Effector memory CD4-positive, alpha-beta T cell (primary cell): ENCODE measurements around the gene CNTN4.

Experiments
- DNase-seq, 3 donors: peaks; one replicate each; pipeline ENCODE4 v3.0.0-alpha.2; 2020
- H3K27ac ChIP-seq: 2 replicates; pipeline ENCODE4 v1.7.0; 2013; ENCODE audit warnings: mild to moderate bottlenecking, low read length, moderate library complexity; ENCODE audit not compliant: insufficient read depth, poor library complexity, severe bottlenecking
- H3K27me3 ChIP-seq: replicated peaks from 2 replicates; pipeline ENCODE4 v1.7.0; 2013; ENCODE audit warnings: mild to moderate bottlenecking, low read length; ENCODE audit not compliant: insufficient read depth, control insufficient read depth, poor library complexity, severe bottlenecking
- H3K36me3 ChIP-seq: 2 replicates; pipeline ENCODE4 v1.7.0; 2013; ENCODE audit warnings: mild to moderate bottlenecking, low read length, moderate library complexity; ENCODE audit not compliant: control insufficient read depth, insufficient read depth
- H3K4me1 ChIP-seq: 2 replicates; pipeline ENCODE4 v1.7.0; 2013; ENCODE audit warnings: low read length, mild to moderate bottlenecking; ENCODE audit not compliant: control insufficient read depth, insufficient read depth, poor library complexity, severe bottlenecking
- H3K4me3 ChIP-seq: 2 replicates; pipeline ENCODE4 v1.7.0; 2013; ENCODE audit warnings: low read length, low read depth, mild to moderate bottlenecking; ENCODE audit not compliant: insufficient read depth, poor library complexity, severe bottlenecking
- H3K9me3 ChIP-seq: 2 replicates; pipeline ENCODE4 v1.7.0; 2013; ENCODE audit warnings: mild to moderate bottlenecking, low read length, moderate library complexity; ENCODE audit not compliant: control insufficient read depth

The CNTN4 gene

GRCh38 chr3:2148561-2149340 lies 50.1 kb downstream of the CNTN4 start:
- no peak for DNase-seq
- no peak overlapping the region for H3K4me3 ChIP-seq
- H3K27ac ChIP-seq = no peak overlapping the region
- no peaks in the 10 kb centered on the region for H3K27me3 ChIP-seq
- H3K9me3 ChIP-seq = no peaks in the 10 kb centered on the region
- no peaks in the 10 kb centered on the region for H3K36me3 ChIP-seq
- H3K4me1 ChIP-seq = no peaks in the 10 kb centered on the region

GRCh38 chr3:2153053-2153452 lies 54.4 kb downstream of the CNTN4 start:
- H3K27ac ChIP-seq = no peak overlapping the region
- no peak for DNase-seq
- no peaks in the 10 kb centered on the region for H3K4me1 ChIP-seq
- H3K4me3 ChIP-seq = no peak overlapping the region
- no peaks in the 10 kb centered on the region for H3K9me3 ChIP-seq
- no peaks in the 10 kb centered on the region for H3K27me3 ChIP-seq
- H3K36me3 ChIP-seq = no peaks in the 10 kb centered on the region

DNA sequence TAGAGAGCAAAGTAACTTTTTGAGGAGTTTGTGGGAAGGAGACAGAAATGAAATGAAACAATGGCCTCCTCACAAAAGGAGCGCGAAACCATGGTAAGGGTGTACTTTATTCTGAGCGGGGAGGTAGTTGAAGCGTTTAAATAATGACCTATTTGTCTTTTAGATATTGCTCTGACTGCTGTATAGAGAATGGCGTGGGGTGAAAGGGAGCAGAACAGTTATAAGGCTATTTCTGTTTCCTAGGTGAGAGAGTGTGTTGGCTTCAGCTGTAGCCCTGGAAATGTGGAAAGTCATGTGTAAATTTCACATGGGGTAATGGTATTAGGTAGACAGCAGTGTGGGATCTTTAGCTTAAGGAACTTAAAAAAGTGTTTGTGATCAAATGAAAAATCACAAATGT lies 54.9 kb downstream of the CNTN4 start:
- DNase-seq = no peak
- H3K27me3 ChIP-seq = no peaks in the 10 kb centered on the region
- no peaks in the 10 kb centered on the region for H3K4me1 ChIP-seq

DNA sequence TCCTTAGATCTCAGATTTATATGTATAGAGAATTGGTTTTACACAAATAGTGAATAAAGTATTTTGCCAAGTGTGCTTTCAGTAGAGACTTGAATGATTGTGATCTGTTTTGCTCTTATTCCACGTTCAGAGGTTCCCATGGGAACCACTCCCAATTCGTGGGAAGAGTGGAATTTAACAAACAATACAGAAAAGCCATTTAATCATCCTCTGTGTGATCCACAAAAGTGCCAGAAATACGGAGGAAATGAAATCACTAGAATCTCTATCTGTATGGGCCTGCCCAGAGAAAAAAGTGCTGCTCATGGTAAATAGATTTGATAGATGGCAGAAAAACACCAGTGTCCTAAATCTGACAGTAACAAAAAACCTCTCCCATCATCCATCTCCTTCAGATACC lies 56.0 kb downstream of the CNTN4 start:
- no peaks in the 10 kb centered on the region for H3K36me3 ChIP-seq
- no peaks in the 10 kb centered on the region for H3K9me3 ChIP-seq
- H3K4me3 ChIP-seq = no peak overlapping the region
- no peaks in the 10 kb centered on the region for H3K4me1 ChIP-seq
- H3K27ac ChIP-seq = no peak overlapping the region
- DNase-seq = no peak
- H3K27me3 ChIP-seq = no peaks in the 10 kb centered on the region

More for the DNA sequence above, 54.9 kb downstream of the CNTN4 start:
- H3K27ac ChIP-seq = no peak overlapping the region
- no peaks in the 10 kb centered on the region for H3K9me3 ChIP-seq
- H3K4me3 ChIP-seq = no peak overlapping the region
- no peaks in the 10 kb centered on the region for H3K36me3 ChIP-seq

- DNase-seq = no peak
- H3K27me3 ChIP-seq = no peaks in the 10 kb centered on the region
- H3K36me3 ChIP-seq = no peaks in the 10 kb centered on the region
- no peak overlapping the region for H3K4me3 ChIP-seq
- H3K9me3 ChIP-seq = no peaks in the 10 kb centered on the region
- H3K27ac ChIP-seq = no peak overlapping the region
- H3K4me1 ChIP-seq = no peaks in the 10 kb centered on the region
These were observed 57.7 kb downstream of the CNTN4 start for GRCh38 chr3:2156244-2156847.

GRCh38 chr3:2158828-2159227 lies 60.2 kb downstream of the CNTN4 start:
- Histone ChIP-seq H3K27me3 (no peaks in the 10 kb centered on the region), H3K4me1 (no peaks in the 10 kb centered on the region), H3K4me3 (no peak overlapping the region), H3K36me3 (no peaks in the 10 kb centered on the region), H3K9me3 (no peaks in the 10 kb centered on the region), H3K27ac (no peak overlapping the region)
- DNase-seq = no peak

GRCh38 chr3:2166552-2166951 lies 67.9 kb downstream of the CNTN4 start:
- Histone ChIP-seq H3K9me3 (no peaks in the 10 kb centered on the region), H3K4me1 (no peaks in the 10 kb centered on the region), H3K36me3 (no peaks in the 10 kb centered on the region), H3K27me3 (no peaks in the 10 kb centered on the region), H3K4me3 (no peak overlapping the region), H3K27ac (no peak overlapping the region)
- no peak for DNase-seq

DNA sequence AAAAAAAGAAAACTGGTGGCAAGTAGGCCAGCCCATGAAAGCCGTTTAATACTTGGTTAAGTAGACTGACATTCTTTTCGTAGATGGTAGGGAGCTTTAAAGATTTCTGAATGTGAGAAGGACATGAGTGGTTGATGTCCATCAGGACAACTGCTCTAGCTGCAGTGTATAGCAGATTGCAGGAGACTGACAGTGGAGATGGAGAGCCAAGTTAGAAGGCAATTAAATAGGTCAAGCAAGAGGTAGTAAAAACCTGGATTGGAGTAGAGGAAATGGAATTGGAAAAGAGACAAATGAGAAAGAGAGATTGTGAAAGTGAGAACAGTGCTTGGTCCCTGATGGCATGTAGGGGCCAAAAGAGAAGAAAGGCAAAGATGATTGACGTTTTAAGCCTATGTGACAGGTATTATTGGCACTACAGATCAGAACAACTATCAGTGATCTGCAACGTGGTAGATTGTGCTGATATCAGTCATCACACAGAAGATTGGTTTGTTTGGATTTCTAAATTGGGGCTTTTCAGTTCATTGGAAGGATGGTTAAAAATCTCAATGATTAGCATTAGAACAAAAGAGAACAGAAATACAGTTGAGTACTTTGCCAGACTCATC lies 74.0 kb downstream of the CNTN4 start:
- DNase-seq = no peak
- H3K4me1 ChIP-seq = no peaks in the 10 kb centered on the region
- no peaks in the 10 kb centered on the region for H3K27me3 ChIP-seq
- H3K4me3 ChIP-seq = no peak overlapping the region
- H3K9me3 ChIP-seq = no peaks in the 10 kb centered on the region
- no peak overlapping the region for H3K27ac ChIP-seq
- H3K36me3 ChIP-seq = no peaks in the 10 kb centered on the region

DNA sequence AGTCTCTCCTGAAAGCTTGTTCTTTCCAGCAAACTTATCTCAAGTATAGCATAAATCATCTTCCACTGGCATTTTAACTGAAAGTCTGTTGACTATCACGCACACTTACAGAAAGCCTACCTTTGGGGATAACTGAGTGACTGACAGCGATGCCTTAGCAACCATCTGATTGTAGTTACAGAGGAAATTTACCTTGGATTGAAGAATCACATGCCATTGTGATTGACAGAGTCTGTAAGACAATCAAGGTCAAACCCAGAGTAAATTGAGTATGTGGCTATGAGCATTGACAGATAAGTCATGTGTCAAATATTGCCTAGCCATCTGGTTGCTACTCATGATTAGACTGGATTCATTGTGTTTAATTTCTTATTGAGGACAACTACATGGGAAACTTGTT lies 82.0 kb downstream of the CNTN4 start:
- no peaks in the 10 kb centered on the region for H3K4me1 ChIP-seq
- H3K27me3 ChIP-seq = no peaks in the 10 kb centered on the region
- no peaks in the 10 kb centered on the region for H3K36me3 ChIP-seq
- H3K27ac ChIP-seq = no peak overlapping the region
- no peak for DNase-seq
- no peaks in the 10 kb centered on the region for H3K9me3 ChIP-seq
- no peak overlapping the region for H3K4me3 ChIP-seq

DNA sequence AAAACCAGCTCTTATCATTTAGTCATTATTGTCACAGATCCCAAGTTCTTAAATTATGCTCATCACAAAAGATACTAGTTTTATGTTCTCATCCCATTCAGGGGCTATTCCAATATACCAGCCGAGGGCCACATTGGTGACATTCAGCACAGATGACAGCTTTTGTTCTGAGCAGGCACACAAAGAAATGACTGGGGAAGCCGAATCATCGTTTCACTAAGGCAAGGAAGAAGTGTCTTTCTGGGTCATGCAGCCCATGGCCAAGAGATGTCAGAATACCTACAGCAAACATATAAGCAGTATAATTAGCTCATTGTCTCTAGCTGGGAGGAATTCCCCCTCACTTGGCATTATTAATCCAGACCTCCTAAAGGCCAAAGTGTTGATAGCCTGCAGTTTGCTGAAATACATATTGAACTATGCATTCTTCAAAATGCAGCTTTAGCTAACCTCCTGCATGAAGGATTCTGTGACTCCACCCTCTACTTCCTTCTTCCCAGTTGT lies 100.2 kb downstream of the CNTN4 start:
- no peak for DNase-seq

More for the DNA sequence above, 100.2 kb downstream of the CNTN4 start:
- Histone ChIP-seq H3K36me3 (no peaks in the 10 kb centered on the region), H3K27ac (no peak overlapping the region), H3K27me3 (no peaks in the 10 kb centered on the region), H3K4me3 (no peak overlapping the region), H3K4me1 (no peaks in the 10 kb centered on the region), H3K9me3 (no peaks in the 10 kb centered on the region)
